Measurements from ENCODE around the gene SDHAF2. TPM values are rescaled to one million over a fixed set of nuclear protein-coding genes. Genes with fewer than 3 reads are reported as not detected.

Gene SDHAF2
- total RNA-seq, 1 donor from 2014 or later: 68.8 TPM

Other genes with a start within 250 kb of the SDHAF2 start
- not detected in 2 replicates for gene PGA3, start 226.6 kb upstream of the SDHAF2 start, total RNA-seq
- not detected in 2 replicates for gene PGA4, start 207.8 kb upstream of the SDHAF2 start, total RNA-seq
- not detected in 2 replicates for gene PGA5, start 188.9 kb upstream of the SDHAF2 start, total RNA-seq
- 0.60 and 2.2 TPM in 2 replicates for gene VWCE, start 134.8 kb upstream of the SDHAF2 start, total RNA-seq
- 234 and 238 TPM in 2 replicates for gene DDB1, start 97.0 kb upstream of the SDHAF2 start, total RNA-seq
- 10.0 and 14.5 TPM in 2 replicates for gene TKFC, start 96.9 kb upstream of the SDHAF2 start, total RNA-seq
- gene CYB561A3, start 68.2 kb upstream of the SDHAF2 start, total RNA-seq: 38.1 and 76.4 TPM in 2 replicates
- 8.5 and 16.5 TPM in 2 replicates for gene TMEM138, start 67.8 kb upstream of the SDHAF2 start, total RNA-seq
- gene TMEM216, start 37.5 kb upstream of the SDHAF2 start, total RNA-seq: 7.6 and 11.9 TPM in 2 replicates
- gene CPSF7, start 149 bp upstream of the SDHAF2 start, total RNA-seq: 8.7 and 10.3 TPM in 2 replicates
- not detected in 2 replicates for gene LRRC10B, start 78.6 kb downstream of the SDHAF2 start, total RNA-seq
- gene SYT7, start 151.0 kb downstream of the SDHAF2 start, total RNA-seq: 0.20 and 0.22 TPM in 2 replicates